ENCODE results near the gene SPRY2.
A peak's percentile ranks its signal among the peaks of the same experiment; 100 is the strongest.
"Not testable (repeated sequence)": the region's sequence is repeated elsewhere in the genome, so short reads cannot be mapped to it uniquely, and the experiment has no call there.

SPRY2 gene

GRCh38 chr13:80355496-80356094, 14.7 kb upstream of the SPRY2 start:
- 97% methylated on average over 28 of the region's 32 CpGs for WGBS
- H3K4me3 ChIP-seq (ENCODE audit: insufficient read depth in 1 of 2, low read depth in 1 of 2, low read length in 2 of 2); H2BK120ac ChIP-seq (ENCODE audit: low read depth, low read length); H2BK5ac ChIP-seq (ENCODE audit: low read depth, low read length, poor library complexity, severe bottlenecking); H2BK12ac ChIP-seq (ENCODE audit: low read length in 2 of 2); H3K23ac ChIP-seq (ENCODE audit: low read length in 2 of 2); H3K4ac ChIP-seq (ENCODE audit: low read depth in 1 of 2, low read length in 2 of 2); H3K9me3 ChIP-seq (ENCODE audit: control insufficient read depth, low read length); H3K27me3 ChIP-seq (ENCODE audit: control insufficient read depth in 1 of 2, insufficient read depth in 1 of 2, low read length in 2 of 2); H3K79me1 ChIP-seq (replicated peaks; ENCODE audit: low read length, poor library complexity, severe bottlenecking); H3K4me2 ChIP-seq (ENCODE audit: low read length, poor library complexity, severe bottlenecking); H2BK15ac ChIP-seq (ENCODE audit: low read depth, poor library complexity, severe bottlenecking); H4K8ac ChIP-seq (ENCODE audit: low read length); H3K9ac ChIP-seq (ENCODE audit: low read length); H2AK5ac ChIP-seq (ENCODE audit: low read length, severe bottlenecking); H3K18ac ChIP-seq (ENCODE audit: low read depth in 1 of 2, low read length in 2 of 2); H2AFZ ChIP-seq (ENCODE audit: low read depth, low read length); DNase-seq; H3K36me3 ChIP-seq (ENCODE audit: control insufficient read depth in 1 of 2, insufficient read depth in 2 of 2, low read depth in 1 of 2, low read length in 2 of 2); H3K4me1 ChIP-seq (ENCODE audit: control insufficient read depth, insufficient read depth, low read depth, low read length); H3K14ac ChIP-seq (ENCODE audit: low read length in 2 of 2); H3K27ac ChIP-seq (ENCODE audit: low read length, poor library complexity, severe bottlenecking): not testable (repeated sequence)
- H4K91ac ChIP-seq (ENCODE audit: low read length), result peak overlapping the region; percentile 23

- Histone ChIP-seq H3K9me3 (ENCODE audit: control insufficient read depth, low read length) (no peaks in the 10 kb centered on the region), H3K4ac (ENCODE audit: low read depth in 1 of 2, low read length in 2 of 2) (no peak overlapping the region), H3K9ac (ENCODE audit: low read length) (no peak overlapping the region), H2AFZ (ENCODE audit: low read depth, low read length) (no peak overlapping the region), H3K4me3 (ENCODE audit: insufficient read depth in 1 of 2, low read depth in 1 of 2, low read length in 2 of 2) (no peak overlapping the region), H4K91ac (ENCODE audit: low read length) (no peak overlapping the region), H2BK15ac (ENCODE audit: low read depth, poor library complexity, severe bottlenecking) (no peak overlapping the region), H3K14ac (ENCODE audit: low read length in 2 of 2) (no peak overlapping the region), H4K8ac (ENCODE audit: low read length) (no peak overlapping the region), H2BK12ac (ENCODE audit: low read length in 2 of 2) (no peak overlapping the region), H3K4me1 (ENCODE audit: control insufficient read depth, insufficient read depth, low read depth, low read length) (no peaks in the 10 kb centered on the region), H3K4me2 (ENCODE audit: low read length, poor library complexity, severe bottlenecking) (no peak overlapping the region), H3K23ac (ENCODE audit: low read length in 2 of 2) (no peak overlapping the region), H2BK120ac (ENCODE audit: low read depth, low read length) (no peak overlapping the region), H2BK5ac (ENCODE audit: low read depth, low read length, poor library complexity, severe bottlenecking) (no peak overlapping the region), H3K27ac (ENCODE audit: low read length, poor library complexity, severe bottlenecking) (no peak overlapping the region), H3K18ac (ENCODE audit: low read depth in 1 of 2, low read length in 2 of 2) (no peak overlapping the region), H3K36me3 (ENCODE audit: control insufficient read depth in 1 of 2, insufficient read depth in 2 of 2, low read depth in 1 of 2, low read length in 2 of 2) (no peaks in the 10 kb centered on the region), H3K79me1 (replicated peaks; ENCODE audit: low read length, poor library complexity, severe bottlenecking) (no peaks in the 10 kb centered on the region), H3K27me3 (ENCODE audit: control insufficient read depth in 1 of 2, insufficient read depth in 1 of 2, low read length in 2 of 2) (no peaks in the 10 kb centered on the region), H2AK5ac (ENCODE audit: low read length, severe bottlenecking) (no peak overlapping the region)
- 90% methylated on average over 5 of the region's 6 CpGs for WGBS
- DNase-seq, result no peak
Measured at GRCh38 chr13:80348750-80349149, 7.8 kb upstream of the SPRY2 start.

GRCh38 chr13:80348314-80348713, 7.4 kb upstream of the SPRY2 start:
- Histone ChIP-seq H3K27me3 (ENCODE audit: control insufficient read depth in 1 of 2, insufficient read depth in 1 of 2, low read length in 2 of 2) (no peaks in the 10 kb centered on the region), H3K4me3 (ENCODE audit: insufficient read depth in 1 of 2, low read depth in 1 of 2, low read length in 2 of 2) (no peak overlapping the region), H3K23ac (ENCODE audit: low read length in 2 of 2) (no peak overlapping the region), H4K8ac (ENCODE audit: low read length) (no peak overlapping the region), H3K9me3 (ENCODE audit: control insufficient read depth, low read length) (no peaks in the 10 kb centered on the region), H3K4ac (ENCODE audit: low read depth in 1 of 2, low read length in 2 of 2) (no peak overlapping the region), H3K27ac (ENCODE audit: low read length, poor library complexity, severe bottlenecking) (no peak overlapping the region), H4K91ac (ENCODE audit: low read length) (no peak overlapping the region), H3K14ac (ENCODE audit: low read length in 2 of 2) (no peak overlapping the region), H3K79me1 (replicated peaks; ENCODE audit: low read length, poor library complexity, severe bottlenecking) (no peaks in the 10 kb centered on the region), H3K18ac (ENCODE audit: low read depth in 1 of 2, low read length in 2 of 2) (no peak overlapping the region), H2BK12ac (ENCODE audit: low read length in 2 of 2) (no peak overlapping the region), H3K9ac (ENCODE audit: low read length) (no peak overlapping the region), H3K36me3 (ENCODE audit: control insufficient read depth in 1 of 2, insufficient read depth in 2 of 2, low read depth in 1 of 2, low read length in 2 of 2) (no peaks in the 10 kb centered on the region), H3K4me1 (ENCODE audit: control insufficient read depth, insufficient read depth, low read depth, low read length) (no peaks in the 10 kb centered on the region), H2AK5ac (ENCODE audit: low read length, severe bottlenecking) (no peak overlapping the region), H2BK120ac (ENCODE audit: low read depth, low read length) (no peak overlapping the region), H2AFZ (ENCODE audit: low read depth, low read length) (no peak overlapping the region), H3K4me2 (ENCODE audit: low read length, poor library complexity, severe bottlenecking) (no peak overlapping the region), H2BK15ac (ENCODE audit: low read depth, poor library complexity, severe bottlenecking) (no peak overlapping the region), H2BK5ac (ENCODE audit: low read depth, low read length, poor library complexity, severe bottlenecking) (no peak overlapping the region)
- no peak for DNase-seq

GRCh38 chr13:80345771-80346510, 5.0 kb upstream of the SPRY2 start:
- no peak overlapping the region for H3K18ac ChIP-seq (ENCODE audit: low read depth in 1 of 2, low read length in 2 of 2)

More at GRCh38 chr13:80345771-80346510, 5.0 kb upstream of the SPRY2 start:
- Histone ChIP-seq H3K4ac (ENCODE audit: low read depth in 1 of 2, low read length in 2 of 2) (no peak overlapping the region), H2BK15ac (ENCODE audit: low read depth, poor library complexity, severe bottlenecking) (no peak overlapping the region), H2BK12ac (ENCODE audit: low read length in 2 of 2) (no peak overlapping the region), H2BK5ac (ENCODE audit: low read depth, low read length, poor library complexity, severe bottlenecking) (no peak overlapping the region), H3K9me3 (ENCODE audit: control insufficient read depth, low read length) (no peaks in the 10 kb centered on the region), H2AK5ac (ENCODE audit: low read length, severe bottlenecking) (no peak overlapping the region), H3K9ac (ENCODE audit: low read length) (no peak overlapping the region), H3K14ac (ENCODE audit: low read length in 2 of 2) (no peak overlapping the region), H3K23ac (ENCODE audit: low read length in 2 of 2) (no peak overlapping the region), H2AFZ (ENCODE audit: low read depth, low read length) (no peak overlapping the region), H3K36me3 (ENCODE audit: control insufficient read depth in 1 of 2, insufficient read depth in 2 of 2, low read depth in 1 of 2, low read length in 2 of 2) (no peaks in the 10 kb centered on the region), H4K91ac (ENCODE audit: low read length) (no peak overlapping the region), H3K4me3 (ENCODE audit: insufficient read depth in 1 of 2, low read depth in 1 of 2, low read length in 2 of 2) (no peak overlapping the region), H3K4me1 (ENCODE audit: control insufficient read depth, insufficient read depth, low read depth, low read length) (peaks cover 2% of the 10 kb centered on the region), H3K27me3 (ENCODE audit: control insufficient read depth in 1 of 2, insufficient read depth in 1 of 2, low read length in 2 of 2) (no peaks in the 10 kb centered on the region), H4K8ac (ENCODE audit: low read length) (no peak overlapping the region), H3K79me1 (replicated peaks; ENCODE audit: low read length, poor library complexity, severe bottlenecking) (no peaks in the 10 kb centered on the region), H3K27ac (ENCODE audit: low read length, poor library complexity, severe bottlenecking) (no peak overlapping the region), H3K4me2 (ENCODE audit: low read length, poor library complexity, severe bottlenecking) (no peak overlapping the region), H2BK120ac (ENCODE audit: low read depth, low read length) (no peak overlapping the region)
- no peak for DNase-seq
- WGBS, result 83% methylated on average over 6 of the region's 8 CpGs

Measured in mesenchymal stem cell (in vitro differentiated cells and primary cell).